WTC11 (cell line): ENCODE results near the gene ALKBH2. TPM values are rescaled to one million over a fixed set of nuclear protein-coding genes. Genes with fewer than 3 reads are reported as not detected.

ENCODE experiments used
- ATAC-seq: fragments of 200-7000 bp; cut with Tn5 transposase; 2 replicates; pipeline ENCODE4 v1.10.0; 2021; ENCODE audit warnings: mild to moderate bottlenecking, moderate library complexity
- CTCF ChIA-PET: fragments of 300-600 bp; sonication (Branson Sonifier 250); formaldehyde crosslinking; loops from one replicate; lab custom pipeline; 2021; ENCODE audit warnings: antibody characterized with exemption; lab: Charles Lee
- POLR2A ChIA-PET: fragments of 350-600 bp; sonication (Branson Sonifier 250); formaldehyde crosslinking; loops from one replicate; lab custom pipeline; 2021; ENCODE audit warnings: antibody characterized with exemption; lab: Charles Lee
- DNase-seq: peaks from one replicate; pipeline ENCODE4 v3.0.0; 2021; ENCODE audit warnings: low spot score
- H3K27ac Mint-ChIP-seq: 2 replicates; pipeline ENCODE4 v1.8.0; 2021; ENCODE audit warnings: mixed read lengths
- H3K27me3 Mint-ChIP-seq: 2 replicates; pipeline ENCODE4 v1.8.0; 2021; ENCODE audit warnings: low read depth, mild to moderate bottlenecking, moderate library complexity, mixed read lengths
- H3K36me3 Mint-ChIP-seq: 2 replicates; pipeline ENCODE4 v1.8.0; 2021; ENCODE audit warnings: mixed read lengths
- H3K4me1 Mint-ChIP-seq: 2 replicates; pipeline ENCODE4 v1.8.0; 2022; ENCODE audit warnings: mixed read lengths
- H3K4me3 Mint-ChIP-seq: 2 replicates; pipeline ENCODE4 v1.8.0; 2021; ENCODE audit warnings: mild to moderate bottlenecking, moderate library complexity, mixed read lengths
- H3K9me3 Mint-ChIP-seq: 2 replicates; pipeline ENCODE4 v1.8.0; 2021; ENCODE audit warnings: mixed read lengths
- AR ChIP-seq: fragments of 250-450 bp; sonication (Bioruptor Pico); IDR thresholded peaks from 2 replicates; pipeline ENCODE4 v1.9.0; 2021; ENCODE audit warnings: mild to moderate bottlenecking
- ATF1 ChIP-seq: sonication (generic); formaldehyde crosslinking; IDR thresholded peaks from 2 replicates; pipeline ENCODE4 v1.8.1; 2023; ENCODE audit warnings: mild to moderate bottlenecking, moderate library complexity, missing genetic modification reagents
- FOXK1 ChIP-seq: sonication (generic); formaldehyde crosslinking; IDR thresholded peaks from 2 replicates; pipeline ENCODE4 v1.8.0; 2022; ENCODE audit warnings: mild to moderate bottlenecking, moderate library complexity, missing genetic modification reagents
- GRHL2 ChIP-seq: fragments of 250-450 bp; sonication (Bioruptor Pico); IDR thresholded peaks from 2 replicates; pipeline ENCODE4 v1.8.0; 2022; ENCODE audit warnings: mild to moderate bottlenecking, moderate library complexity; ENCODE audit not compliant: insufficient replicate concordance, severe bottlenecking
- IRF2 ChIP-seq: sonication (generic); formaldehyde crosslinking; IDR thresholded peaks from 2 replicates; pipeline ENCODE4 v1.8.0; 2022; ENCODE audit warnings: low read depth, missing genetic modification reagents, borderline replicate concordance
- MLX ChIP-seq: sonication (generic); formaldehyde crosslinking; IDR thresholded peaks from 2 replicates; pipeline ENCODE4 v1.8.1; 2023; ENCODE audit warnings: mild to moderate bottlenecking, missing genetic modification reagents, moderate library complexity
- PRDM15 ChIP-seq: sonication (generic); formaldehyde crosslinking; IDR thresholded peaks from 2 replicates; pipeline ENCODE4 v1.8.0; 2022; ENCODE audit warnings: missing genetic modification reagents
- PREB ChIP-seq: sonication (generic); formaldehyde crosslinking; IDR thresholded peaks from 2 replicates; pipeline ENCODE4 v1.8.1; 2022; ENCODE audit warnings: mild to moderate bottlenecking, missing genetic modification reagents, moderate library complexity, borderline replicate concordance
- SMAD3 ChIP-seq: sonication (generic); formaldehyde crosslinking; IDR thresholded peaks from 2 replicates; pipeline ENCODE4 v1.8.0; 2022; ENCODE audit warnings: missing genetic modification reagents, mild to moderate bottlenecking, borderline replicate concordance
- STAT6 ChIP-seq: sonication (generic); formaldehyde crosslinking; conservative IDR thresholded peaks from 2 replicates; pipeline ENCODE4 v1.8.1; 2023; ENCODE audit warnings: mild to moderate bottlenecking, low read depth, missing genetic modification reagents, moderate library complexity
- TCF7 ChIP-seq: sonication (generic); formaldehyde crosslinking; IDR thresholded peaks from 2 replicates; pipeline ENCODE4 v1.8.0; 2022; ENCODE audit warnings: mild to moderate bottlenecking, low read depth, missing genetic modification reagents, moderate library complexity
- TEAD1 ChIP-seq: sonication (generic); formaldehyde crosslinking; IDR thresholded peaks from 2 replicates; pipeline ENCODE4 v1.8.0; 2022; ENCODE audit warnings: mild to moderate bottlenecking, missing genetic modification reagents
- ZBTB21 ChIP-seq: sonication (generic); formaldehyde crosslinking; IDR thresholded peaks from 2 replicates; pipeline ENCODE4 v1.8.1; 2023; ENCODE audit warnings: mild to moderate bottlenecking, missing genetic modification reagents, borderline replicate concordance
- ZNF219 ChIP-seq: sonication (generic); formaldehyde crosslinking; IDR thresholded peaks from 2 replicates; pipeline ENCODE4 v1.8.0; 2023; ENCODE audit warnings: missing genetic modification reagents, mild to moderate bottlenecking, borderline replicate concordance
- ZNF263 ChIP-seq: sonication (generic); formaldehyde crosslinking; IDR thresholded peaks from 2 replicates; pipeline ENCODE4 v1.8.1; 2022; ENCODE audit warnings: low read depth, mild to moderate bottlenecking, moderate library complexity, missing genetic modification reagents
- ZNF425 ChIP-seq: fragments of 250-450 bp; sonication (Bioruptor Pico); conservative IDR thresholded peaks from 2 replicates; pipeline ENCODE4 v1.9.0; 2021; ENCODE audit warnings: mild to moderate bottlenecking
- ZNF671 ChIP-seq: fragments of 250-450 bp; sonication (Bioruptor Pico); IDR thresholded peaks from 2 replicates; pipeline ENCODE4 v1.8.0; 2021; ENCODE audit warnings: mild to moderate bottlenecking
- ZSCAN18 ChIP-seq: fragments of 250-450 bp; sonication (Bioruptor Pico); IDR thresholded peaks from 2 replicates; pipeline ENCODE4 v2.1.2; 2022; ENCODE audit warnings: mild to moderate bottlenecking, moderate library complexity
- total RNA-seq: library from RNA; stranded (reverse); gene quantifications from 3 replicates; pipeline ENCODE4 v1.2.3, GENCODE V29; 2021

Gene ALKBH2
- total RNA-seq, 1 experiment from 2014 or later = 15.2 TPM

- no peak for TF ChIP-seq PRDM15 (CRISPR knock-in tag)
- TF ChIP-seq ZNF671 (CRISPR knock-in tag) = no peak
- no peak for TF ChIP-seq ZNF425 (CRISPR knock-in tag)
- TF ChIP-seq STAT6 = no peak
- no peak for TF ChIP-seq TCF7 (CRISPR knock-in tag)
- no peak for TF ChIP-seq ZNF263 (CRISPR knock-in tag)
- TF ChIP-seq MLX = no peak
- TF ChIP-seq TEAD1 = no peak
- no peak for TF ChIP-seq SMAD3 (CRISPR knock-in tag)
- TF ChIP-seq FOXK1 (CRISPR knock-in tag) = no peak
- TF ChIP-seq ZBTB21 (CRISPR knock-in tag) = no peak
- TF ChIP-seq ZSCAN18 (CRISPR knock-in tag) = no peak
Observed at GRCh38 chr12:109064143-109064542, 29.1 kb downstream of the ALKBH2 start (continued).

- Mint-ChIP-seq H3K27ac (no peak overlapping the region), H3K4me1 (peaks cover 1% of the 10 kb centered on the region), H3K27me3 (no peaks in the 10 kb centered on the region), H3K4me3 (no peak overlapping the region), H3K36me3 (no peaks in the 10 kb centered on the region), H3K9me3 (no peaks in the 10 kb centered on the region)
- POLR2A ChIA-PET = no interaction called here
- ATAC-seq (no peak), DNase-seq (no peak)
- CTCF ChIA-PET = no interaction called here
- TF ChIP-seq GRHL2 (CRISPR knock-in tag) = no peak
- no peak for TF ChIP-seq AR
- TF ChIP-seq PREB (CRISPR knock-in tag) = no peak
- no peak for TF ChIP-seq ZNF219 (CRISPR knock-in tag)
- no peak for TF ChIP-seq ATF1 (CRISPR knock-in tag)
- no peak for TF ChIP-seq IRF2 (CRISPR knock-in tag)
- no peak for TF ChIP-seq MLX
- no peak for TF ChIP-seq ZNF425 (CRISPR knock-in tag)
Observed at GRCh38 chr12:109058773-109059172, 34.5 kb downstream of the ALKBH2 start.
